ENCODE measurements around the gene TRIM72.
"Not testable (repeated sequence)": the region's sequence is repeated elsewhere in the genome, so short reads cannot be mapped to it uniquely, and the experiment has no call there.

TRIM72 gene

GRCh38 chr16:31216422-31217135 is 2.7 kb downstream of the TRIM72 start, which contains the start of gene PYDC1:
Gene PYDC1 (minus strand): TSS chr16:31217135. CDS start chr16:31217028, 107 bp downstream.
- no peak for DNase-seq

GRCh38 chr16:31217136-31217530 is 3.2 kb downstream of the TRIM72 start:
- DNase-seq = no peak

- no peak for DNase-seq
Observed at GRCh38 chr16:31219154-31219741, 5.3 kb downstream of the TRIM72 start.

GRCh38 chr16:31221357-31222160 is 7.6 kb downstream of the TRIM72 start:
- DNase-seq = no peak

- no peak for DNase-seq
Observed at GRCh38 chr16:31223044-31223443, 9.1 kb downstream of the TRIM72 start.

GRCh38 chr16:31224092-31224955 is 10.4 kb downstream of the TRIM72 start:
- no peak for DNase-seq

- no peak for DNase-seq
Observed at GRCh38 chr16:31225193-31225592, 11.3 kb downstream of the TRIM72 start.

- DNase-seq = no peak
Observed at GRCh38 chr16:31228206-31228605, 14.3 kb downstream of the TRIM72 start.

GRCh38 chr16:31229501-31229900 is 15.6 kb downstream of the TRIM72 start:
- DNase-seq = no peak

GRCh38 chr16:31238041-31238440 is 24.1 kb downstream of the TRIM72 start:
- DNase-seq = no peak

GRCh38 chr16:31242206-31242605 is 28.3 kb downstream of the TRIM72 start:
- no peak for DNase-seq

GRCh38 chr16:31243734-31244670 is 30.1 kb downstream of the TRIM72 start:
- DNase-seq = no peak

GRCh38 chr16:31245598-31245997 is 31.7 kb downstream of the TRIM72 start:
- DNase-seq = not testable (repeated sequence)

GRCh38 chr16:31246296-31246695 is 32.4 kb downstream of the TRIM72 start:
- DNase-seq = no peak

- DNase-seq = no peak
Observed at GRCh38 chr16:31248344-31248743, 34.4 kb downstream of the TRIM72 start.

GRCh38 chr16:31250782-31251384 is 37.0 kb downstream of the TRIM72 start:
- no peak for DNase-seq

- DNase-seq = no peak
Observed at GRCh38 chr16:31251435-31251834, 37.5 kb downstream of the TRIM72 start.

GRCh38 chr16:31253642-31254045 is 39.7 kb downstream of the TRIM72 start:
- DNase-seq = no peak

- DNase-seq = no peak
Observed at GRCh38 chr16:31256466-31256865, 42.5 kb downstream of the TRIM72 start.

- no peak for DNase-seq
Observed at GRCh38 chr16:31258366-31258765, 44.4 kb downstream of the TRIM72 start.

Measured in NCI-H510A (cell line).